Measurements from ENCODE around the gene TAS2R50. TPM values are rescaled to one million over a fixed set of nuclear protein-coding genes. Genes with fewer than 3 reads are reported as not detected.

Gene TAS2R50
- total and polyA plus RNA-seq, 9 of the 15 experiments (the other 6 are each of a cell fraction or from before 2014, with no cell fraction given): 0.06 to 1.3 (median 0.42) TPM; not detected in 3

GRCh38 chr12:10968765-10969456, 17.8 kb downstream of the TAS2R50 start:
- H3K4me3 ChIP-seq: no peak overlapping the region
- DNase-seq (ENCODE audit: extremely low read depth in 1 of 4, low spot score in 3 of 4) (no peak), FAIRE-seq (no peak), ATAC-seq (no peak)
- H3K27me3 ChIP-seq (ENCODE audit: control insufficient read depth in 2 of 2, insufficient read depth in 2 of 2, low read length in 2 of 2): no peaks in the 10 kb centered on the region
- no peaks in the 10 kb centered on the region; a peak in 1 of 5 replicates for H3K4me1 ChIP-seq (replicated peaks in 1 of 2; ENCODE audit: control insufficient read depth in 2 of 2, insufficient read depth in 2 of 2, low read length in 2 of 2)
- WGBS (ENCODE audit: insufficient coverage, low coverage, missing lambda C conversion rate): 87% methylated on average over 12 of the region's 15 CpGs
- H2AFZ ChIP-seq (ENCODE audit: low read depth, low read length): no peak overlapping the region
- TF ChIP-seq DACH1 (IDR thresholded peaks at IDR 0.05; ENCODE audit: partially characterized antibody) (no peak), BRF2 (IDR thresholded peaks at IDR 0.05; ENCODE audit: borderline replicate concordance, insufficient read depth, insufficient read length) (no peak), ARNT (IDR thresholded peaks at IDR 0.05) (no peak), ZNF79 (CRISPR knock-in tag; IDR thresholded peaks at IDR 0.05; ENCODE audit: low read depth) (no peak), RB1 (IDR thresholded peaks at IDR 0.05; ENCODE audit: low read depth) (no peak), GTF3C2 (IDR thresholded peaks at IDR 0.05; ENCODE audit: borderline replicate concordance, extremely low read depth, insufficient read length) (no peak), HNRNPH1 (optimal IDR thresholded peaks at IDR 0.05; ENCODE audit: low read depth, low read length) (no peak), HES1 (IDR thresholded peaks at IDR 0.05; ENCODE audit: low read depth) (no peak), ZNF76 (CRISPR knock-in tag; IDR thresholded peaks at IDR 0.05; ENCODE audit: borderline replicate concordance) (no peak), RBM17 (IDR thresholded peaks at IDR 0.05; ENCODE audit: borderline replicate concordance, low read depth, low read length) (no peak), ZFP30 (CRISPR knock-in tag; IDR thresholded peaks at IDR 0.05; ENCODE audit: borderline replicate concordance) (no peak)
- H3K9me3 ChIP-seq (replicated peaks; ENCODE audit: control insufficient read depth, insufficient read depth, low read depth, low read length): no peaks in the 10 kb centered on the region
- ChIA-PET CTCF (ENCODE audit: low intra/inter-chr PET ratio) (no interaction called here), POLR2A (no interaction called here)
- BruUV-seq (replicated peaks): no TSS peak
- H3K27ac ChIP-seq (ENCODE audit: extremely low read depth, low read depth, low read length): no peak overlapping the region
- no peak overlapping the region for H3K4me2 ChIP-seq (ENCODE audit: insufficient read depth, low read length)
- no peaks in the 10 kb centered on the region for H4K20me1 ChIP-seq (replicated peaks; ENCODE audit: control insufficient read depth, insufficient read depth, low read length)
- no peaks in the 10 kb centered on the region for H3K36me3 ChIP-seq (ENCODE audit: control insufficient read depth, insufficient read depth, low read length)
- H3K9me1 ChIP-seq (ENCODE audit: control insufficient read depth, insufficient read depth, low read length): no peaks in the 10 kb centered on the region
- H3K9ac ChIP-seq (ENCODE audit: insufficient read depth in 1 of 2, low read depth in 2 of 2, low read length in 2 of 2): no peak overlapping the region
- in situ Hi-C loops (cut with MboI) (no loop called here), intact Hi-C loops (cut with micrococcal nuclease) (no loop called here)
- H3K79me2 ChIP-seq (ENCODE audit: control insufficient read depth, insufficient read depth, low read length): no peaks in the 10 kb centered on the region; the same call in 2 of the 3 replicates
